Parathyroid adenoma (tissue), 2 donors: ENCODE data around the gene FRMPD3.

Experiments
- H2AFZ ChIP-seq: fragments of 300-600 bp; sonication (generic); one replicate; pipeline ENCODE4 v1.7.0; 2017; ENCODE audit warnings: antibody characterized with exemption, mild to moderate bottlenecking
- H3K27ac ChIP-seq: fragments of 300-600 bp; sonication (generic); one replicate; pipeline ENCODE4 v1.7.0; 2017
- H3K27me3 ChIP-seq: fragments of 300-600 bp; sonication (generic); one replicate; pipeline ENCODE4 v1.7.0; 2017; ENCODE audit warnings: low read length; ENCODE audit not compliant: control insufficient read depth, insufficient read depth
- H3K36me3 ChIP-seq: fragments of 300-600 bp; sonication (generic); one replicate; pipeline ENCODE4 v1.7.0; 2017; ENCODE audit warnings: low read length; ENCODE audit not compliant: control insufficient read depth, insufficient read depth
- H3K4me1 ChIP-seq: fragments of 300-600 bp; sonication (generic); one replicate; pipeline ENCODE4 v1.7.0; 2017; ENCODE audit warnings: control low read depth
- H3K4me2 ChIP-seq: fragments of 300-600 bp; sonication (generic); one replicate; pipeline ENCODE4 v1.7.0; 2017; ENCODE audit warnings: low read length
- H3K4me3 ChIP-seq: fragments of 300-600 bp; sonication (generic); one replicate; pipeline ENCODE4 v1.7.0; 2017; ENCODE audit warnings: low read depth, low read length
- H3K79me2 ChIP-seq: fragments of 300-600 bp; sonication (generic); one replicate; pipeline ENCODE4 v1.7.0; 2017; ENCODE audit warnings: control low read depth
- H3K9ac ChIP-seq: fragments of 300-600 bp; sonication (generic); one replicate; pipeline ENCODE4 v1.7.0; 2017; ENCODE audit warnings: mild to moderate bottlenecking
- H3K9me3 ChIP-seq: fragments of 300-600 bp; sonication (generic); one replicate; pipeline ENCODE4 v1.7.0; 2017; ENCODE audit warnings: low read length; ENCODE audit not compliant: control insufficient read depth
- CTCF ChIP-seq: fragments of 300-600 bp; sonication (generic); IDR thresholded peaks from one replicate; pipeline ENCODE4 v1.7.0; 2017; ENCODE audit warnings: antibody characterized with exemption, mild to moderate bottlenecking
- donor health status: primary hyperparathyroidism.

FRMPD3 gene

GRCh38 chrX:107454302-107454701 is 4.8 kb downstream of the FRMPD3 start:
- H3K4me1 ChIP-seq: no peaks in the 10 kb centered on the region
- H3K4me2 ChIP-seq: no peak overlapping the region
- no peaks in the 10 kb centered on the region for H3K9me3 ChIP-seq
- no peaks in the 10 kb centered on the region for H3K79me2 ChIP-seq
- no peaks in the 10 kb centered on the region for H3K36me3 ChIP-seq
- no peak overlapping the region for H3K27ac ChIP-seq
- H3K27me3 ChIP-seq: no peaks in the 10 kb centered on the region
- no peak for TF ChIP-seq CTCF
- H3K4me3 ChIP-seq: no peak overlapping the region
- H2AFZ ChIP-seq: no peak overlapping the region
- H3K9ac ChIP-seq: no peak overlapping the region

DNA sequence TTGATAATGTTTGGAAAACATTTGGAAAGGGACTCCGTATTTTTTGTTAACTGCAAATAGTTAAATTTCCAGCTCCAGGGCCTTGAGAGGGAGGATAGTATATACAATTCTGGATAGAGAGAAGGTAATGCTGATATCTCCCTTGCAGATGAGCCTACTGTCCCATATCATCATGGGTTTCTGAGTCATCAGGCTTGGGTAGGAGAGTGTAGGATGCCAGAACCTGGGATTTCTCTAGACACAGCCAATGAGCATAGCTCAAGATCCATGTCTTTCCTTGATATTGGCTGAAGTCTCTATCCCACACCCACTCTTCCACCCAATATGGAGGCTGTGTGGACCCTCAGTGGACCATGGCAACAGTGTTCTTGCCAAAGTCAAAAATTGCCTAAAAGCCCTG is 7.8 kb downstream of the FRMPD3 start:
- H3K27ac ChIP-seq: no peak overlapping the region
- no peaks in the 10 kb centered on the region for H3K79me2 ChIP-seq
- H3K9ac ChIP-seq: no peak overlapping the region
- no peaks in the 10 kb centered on the region for H3K4me1 ChIP-seq
- H3K4me2 ChIP-seq: no peak overlapping the region
- H3K27me3 ChIP-seq: no peaks in the 10 kb centered on the region
- no peak overlapping the region for H2AFZ ChIP-seq
- TF ChIP-seq CTCF: no peak
- no peak overlapping the region for H3K4me3 ChIP-seq
- no peaks in the 10 kb centered on the region for H3K9me3 ChIP-seq
- H3K36me3 ChIP-seq: no peaks in the 10 kb centered on the region

DNA sequence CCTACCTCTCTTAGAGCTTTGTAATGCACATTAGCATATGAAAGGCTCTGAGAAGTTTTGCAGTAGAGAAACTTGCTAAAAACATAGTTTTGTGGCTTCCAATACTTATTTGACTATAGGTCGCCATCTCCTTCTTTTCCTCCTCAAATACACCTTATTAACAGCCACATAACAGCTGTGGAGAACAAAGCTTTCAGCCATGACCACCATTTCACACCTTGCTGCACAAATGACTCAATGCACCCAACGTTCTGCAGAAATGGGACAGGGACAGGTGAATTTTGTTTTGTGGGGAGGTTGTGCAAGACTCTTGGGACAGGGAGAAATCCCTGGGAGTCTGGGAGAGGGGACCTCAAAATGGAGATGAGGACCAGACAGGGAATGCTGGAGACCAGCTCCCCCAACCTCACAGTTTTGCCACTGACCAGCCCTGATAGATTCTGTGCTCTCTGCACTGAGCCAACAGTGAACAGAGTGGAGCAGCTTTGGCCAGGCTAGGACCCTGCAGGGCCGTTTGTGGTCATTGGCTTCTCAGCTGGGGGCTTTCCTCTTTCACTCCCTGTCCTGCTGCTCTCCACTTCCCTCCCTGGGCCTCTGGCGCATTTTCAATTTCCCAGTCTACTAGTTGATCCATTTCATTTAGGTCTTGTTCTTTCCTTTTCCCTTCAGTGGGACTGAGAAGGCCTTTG is 16.6 kb downstream of the FRMPD3 start:
- no peak overlapping the region for H3K27ac ChIP-seq
- no peak overlapping the region for H3K9ac ChIP-seq
- H3K4me2 ChIP-seq: no peak overlapping the region
- H3K4me3 ChIP-seq: no peak overlapping the region
- H3K36me3 ChIP-seq: no peaks in the 10 kb centered on the region
- H3K79me2 ChIP-seq: no peaks in the 10 kb centered on the region
- H3K27me3 ChIP-seq: no peaks in the 10 kb centered on the region
- H2AFZ ChIP-seq: no peak overlapping the region
- H3K4me1 ChIP-seq: no peaks in the 10 kb centered on the region
- no peaks in the 10 kb centered on the region for H3K9me3 ChIP-seq
- TF ChIP-seq CTCF: no peak

GRCh38 chrX:107467271-107467670 is 17.8 kb downstream of the FRMPD3 start:
- Histone ChIP-seq H3K4me3 (no peak overlapping the region), H3K36me3 (no peaks in the 10 kb centered on the region), H3K27ac (no peak overlapping the region), H3K4me1 (no peaks in the 10 kb centered on the region), H3K9me3 (no peaks in the 10 kb centered on the region), H3K27me3 (no peaks in the 10 kb centered on the region), H3K9ac (no peak overlapping the region), H3K4me2 (no peak overlapping the region), H2AFZ (no peak overlapping the region), H3K79me2 (no peaks in the 10 kb centered on the region)
- no peak for TF ChIP-seq CTCF

DNA sequence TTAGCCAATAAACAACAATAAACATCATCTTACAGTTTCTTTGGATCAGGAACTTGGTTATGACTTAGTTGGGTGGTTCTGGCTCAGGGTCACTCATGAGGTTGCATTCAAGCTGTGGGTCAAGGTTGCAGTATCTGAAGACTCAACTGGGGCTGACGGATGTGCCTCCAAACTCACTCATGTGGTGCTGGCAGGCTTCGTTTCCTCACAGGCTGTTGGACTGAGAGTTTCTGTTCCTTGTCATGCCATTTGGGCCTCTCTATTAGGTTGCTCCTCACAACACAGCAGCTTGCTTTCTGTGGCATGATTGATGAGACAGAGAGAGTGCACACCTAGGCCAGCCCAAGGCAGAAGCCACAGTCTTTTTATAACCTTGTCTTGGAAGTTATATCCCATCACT is 20.7 kb downstream of the FRMPD3 start:
- Histone ChIP-seq H3K4me1 (no peaks in the 10 kb centered on the region), H3K9ac (no peak overlapping the region), H3K9me3 (no peaks in the 10 kb centered on the region), H3K27me3 (no peaks in the 10 kb centered on the region), H3K4me2 (no peak overlapping the region), H3K36me3 (no peaks in the 10 kb centered on the region), H3K27ac (no peak overlapping the region), H3K4me3 (no peak overlapping the region), H3K79me2 (no peaks in the 10 kb centered on the region), H2AFZ (no peak overlapping the region)
- TF ChIP-seq CTCF: no peak
